ENCODE results near the gene HIKESHI.
"Not testable (repeated sequence)": the region's sequence is repeated elsewhere in the genome, so short reads cannot be mapped to it uniquely, and the experiment has no call there.

The HIKESHI gene

DNA sequence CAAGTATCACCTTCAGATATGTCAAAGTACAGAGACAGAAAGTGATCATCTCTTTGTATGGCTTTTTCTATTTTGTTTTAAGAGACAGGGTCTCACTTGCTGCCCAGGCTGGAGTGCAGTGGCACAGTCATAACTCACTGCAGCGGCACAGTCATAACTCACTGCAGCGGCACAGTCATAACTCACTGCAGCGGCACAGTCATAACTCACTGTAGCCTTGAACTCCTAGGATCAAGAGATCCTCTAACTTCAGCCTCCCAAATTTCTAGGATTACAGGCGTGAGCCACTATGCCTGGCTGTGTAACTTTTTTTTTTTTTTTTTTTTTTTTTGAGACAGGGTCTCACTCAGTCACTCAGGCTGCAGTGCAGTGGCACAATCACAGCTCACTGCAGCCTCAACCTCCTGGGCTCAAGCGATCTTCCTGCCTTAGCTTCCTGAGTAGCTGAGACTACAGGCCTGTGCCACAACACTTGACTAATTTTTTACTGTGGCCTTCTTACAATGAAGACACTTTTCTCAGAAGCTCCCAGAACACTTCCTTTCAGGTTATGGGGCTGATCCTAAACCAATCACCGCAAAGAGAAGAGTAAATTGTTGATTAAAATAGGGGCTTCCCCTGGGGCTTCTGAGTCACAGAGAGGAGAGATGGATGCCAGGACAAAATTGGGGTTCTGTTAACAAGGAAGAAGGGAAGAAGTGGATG, 9.0 kb upstream of the HIKESHI start:
- no peak for DNase-seq

DNA sequence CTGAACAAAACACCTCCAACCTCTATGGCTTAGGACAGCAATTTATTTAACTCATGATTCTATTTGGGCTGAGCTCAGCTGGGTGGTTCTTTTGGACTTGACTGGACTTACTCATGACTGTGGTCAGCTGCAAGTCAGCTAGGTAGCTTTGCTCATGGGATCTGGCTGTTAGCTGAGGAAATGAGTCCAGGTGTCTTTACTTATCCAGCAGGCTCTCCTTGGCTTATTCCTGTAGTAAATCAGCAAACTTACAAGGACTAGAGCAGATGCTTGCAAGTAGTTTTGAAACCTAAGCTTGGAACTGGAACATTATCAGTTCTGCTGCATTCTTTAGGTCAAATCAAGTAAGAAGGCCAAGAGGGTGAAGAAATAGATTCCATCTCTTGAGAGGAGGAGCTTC, 8.0 kb upstream of the HIKESHI start:
- no peak for DNase-seq

- DNase-seq = no peak
Measured at GRCh38 chr11:86301742-86302091, 323 bp upstream of the HIKESHI start.

GRCh38 chr11:86303257-86303656, 1.2 kb downstream of the HIKESHI start:
- DNase-seq = no peak

- not testable (repeated sequence) for DNase-seq
Measured at GRCh38 chr11:86308710-86309109, 6.7 kb downstream of the HIKESHI start.

DNA sequence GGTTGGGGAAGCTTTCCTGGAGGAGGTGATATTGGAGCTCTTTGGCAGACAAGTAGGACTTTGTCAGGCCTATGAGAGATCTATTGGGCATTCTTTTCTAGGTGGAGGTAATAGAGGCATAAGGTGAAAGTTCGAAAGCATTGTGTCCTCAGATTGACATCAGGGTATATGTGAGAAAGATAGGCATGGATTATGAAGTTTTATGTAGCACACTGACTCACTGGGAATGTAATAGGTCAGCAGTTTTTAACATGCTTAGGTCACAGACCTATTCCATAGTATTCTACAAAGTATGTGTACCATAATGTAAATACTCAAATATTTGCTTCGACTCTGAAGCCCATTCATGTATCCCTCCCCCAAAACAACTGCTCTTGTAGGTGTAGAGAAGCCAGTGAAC, 11.8 kb downstream of the HIKESHI start:
- DNase-seq = no peak

DNA sequence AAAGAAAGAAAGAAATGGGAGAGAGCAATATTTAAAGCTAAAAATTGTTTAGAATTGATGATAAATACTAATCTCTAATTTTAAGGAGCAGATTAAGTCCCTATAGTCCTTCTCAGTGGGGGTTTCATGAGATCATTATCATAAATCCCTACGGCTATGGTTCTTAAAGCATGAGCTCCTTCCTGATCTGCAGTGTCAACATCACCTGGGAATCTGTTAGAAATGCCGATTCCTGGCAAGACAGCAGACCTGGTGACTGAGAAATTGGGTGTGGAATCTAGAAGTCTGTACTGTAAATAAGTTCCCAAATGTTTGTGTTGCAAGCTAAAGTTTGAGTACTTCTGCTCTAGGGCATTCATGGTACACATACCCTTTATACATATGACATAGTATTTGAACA, 12.6 kb downstream of the HIKESHI start:
- DNase-seq = no peak

- no peak for DNase-seq
Measured at GRCh38 chr11:86335131-86335767, 33.2 kb downstream of the HIKESHI start.

DNA sequence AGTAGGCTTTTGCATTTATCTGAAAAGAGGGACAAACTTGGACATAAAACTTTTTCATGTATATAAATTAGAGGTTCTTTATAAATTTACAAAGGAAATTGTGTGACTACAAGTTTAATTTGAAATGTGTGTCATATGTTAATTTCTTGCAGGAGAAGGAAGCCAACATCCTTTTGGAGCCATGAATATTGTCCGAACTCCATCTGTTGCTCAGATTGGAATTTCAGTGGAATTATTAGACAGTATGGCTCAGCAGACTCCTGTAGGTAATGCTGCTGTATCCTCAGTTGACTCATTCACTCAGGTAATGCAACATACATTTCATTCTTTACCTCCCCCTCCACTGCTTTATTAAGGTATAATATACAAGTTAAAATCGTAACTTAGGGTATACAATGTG, 35.2 kb downstream of the HIKESHI start:
- DNase-seq = no peak

- DNase-seq = no peak
Measured at GRCh38 chr11:86341382-86341781, 39.3 kb downstream of the HIKESHI start.

GRCh38 chr11:86346513-86346912, 44.5 kb downstream of the HIKESHI start:
- no peak for DNase-seq

- DNase-seq = no peak
Measured at GRCh38 chr11:86355256-86355655, 53.2 kb downstream of the HIKESHI start.

DNA sequence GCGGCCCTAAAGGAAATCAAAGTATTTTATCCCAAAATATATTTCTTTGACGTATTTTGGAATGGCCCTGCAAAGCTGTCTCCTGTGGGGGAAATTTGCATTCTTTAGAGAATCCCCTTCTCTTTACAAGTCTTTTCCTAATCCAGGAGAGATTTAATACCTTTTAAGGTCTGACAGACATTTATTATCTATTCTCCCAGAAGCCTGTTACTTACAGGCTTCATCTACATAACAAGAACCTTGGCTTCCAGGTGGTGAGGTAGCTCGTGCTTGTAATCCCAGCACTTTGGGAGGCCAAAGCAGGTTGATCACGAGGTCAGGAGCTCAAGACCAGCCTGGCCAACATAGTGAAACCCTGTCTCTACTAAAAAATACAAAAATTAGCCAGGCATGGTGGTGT, 55.4 kb downstream of the HIKESHI start:
- DNase-seq = not testable (repeated sequence)

- no peak for DNase-seq
Measured at GRCh38 chr11:86358720-86359119, 56.7 kb downstream of the HIKESHI start.

GRCh38 chr11:86360775-86361395, 58.8 kb downstream of the HIKESHI start:
- no peak for DNase-seq

- no peak for DNase-seq
Measured at GRCh38 chr11:86363424-86363823, 61.4 kb downstream of the HIKESHI start.

GRCh38 chr11:86365546-86365945, 63.5 kb downstream of the HIKESHI start:
- DNase-seq = no peak

DNA sequence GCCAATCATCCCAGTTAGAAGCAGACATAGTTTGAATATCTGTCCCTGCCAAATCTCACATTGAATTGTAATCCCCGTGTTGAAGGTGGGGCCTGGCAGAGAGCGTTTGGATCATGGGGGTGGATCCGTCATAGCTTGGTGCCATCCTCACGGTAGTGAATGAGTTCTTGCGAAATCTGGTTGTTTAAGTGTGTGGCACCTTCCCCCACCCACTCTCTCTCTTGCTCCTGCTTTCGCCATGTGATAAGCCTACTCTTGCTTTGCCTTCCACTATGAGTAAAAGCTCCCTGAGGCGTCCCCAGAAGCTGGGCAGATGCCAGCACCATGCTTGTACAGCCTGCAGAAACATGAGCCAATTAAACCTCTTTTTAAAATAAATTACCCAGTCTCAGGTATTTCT, 67.6 kb downstream of the HIKESHI start:
- no peak for DNase-seq

GRCh38 chr11:86370171-86370570, 68.1 kb downstream of the HIKESHI start:
- no peak for DNase-seq

- no peak for DNase-seq
Measured at GRCh38 chr11:86370922-86371594, 69.0 kb downstream of the HIKESHI start.

GRCh38 chr11:86372041-86372440, 70.0 kb downstream of the HIKESHI start:
- no peak for DNase-seq

DNA sequence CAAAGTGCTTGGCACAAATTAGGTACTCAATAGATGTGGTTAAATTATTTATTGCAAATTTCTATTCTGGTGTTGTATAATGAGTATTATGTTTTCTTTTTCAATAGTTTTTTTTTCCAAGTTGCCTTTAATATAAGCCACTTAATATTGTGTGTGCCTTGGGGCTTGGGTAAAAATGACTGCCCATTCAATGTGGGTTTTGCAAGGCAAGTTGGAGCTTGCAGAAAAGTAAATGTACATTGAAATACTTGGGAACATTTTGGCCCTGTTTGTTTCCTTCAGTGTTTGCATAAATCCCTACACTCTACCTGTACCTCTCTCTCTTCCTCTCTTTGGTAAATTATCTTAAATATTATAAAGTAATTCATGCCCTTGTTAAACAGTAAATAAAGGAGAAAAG, 70.5 kb downstream of the HIKESHI start:
- DNase-seq = no peak

GRCh38 chr11:86374069-86374468, 72.0 kb downstream of the HIKESHI start:
- no peak for DNase-seq

Data from hypothalamus (tissue), 51 donors.